Neutrophil (primary cell): ENCODE measurements around the gene TXNRD3.

ENCODE experiments used
- H3K27ac ChIP-seq: fragments of 200-600 bp; sonication (generic); 2 replicates; pipeline ENCODE4 v1.5.1; 2016; ENCODE audit warnings: mild to moderate bottlenecking, moderate library complexity
- H3K27me3 ChIP-seq: fragments of 200-600 bp; sonication (generic); 2 replicates; pipeline ENCODE4 v1.6.0; 2016; ENCODE audit warnings: mild to moderate bottlenecking
- H3K36me3 ChIP-seq: fragments of 200-600 bp; sonication (generic); 2 replicates; pipeline ENCODE4 v1.5.1; 2017
- H3K4me1 ChIP-seq, 2 experiments: fragments of 200-600 bp in 1 of 2; sonication (generic) in 1 of 2; 1 replicate in 1 of 2; 2 replicates in 1 of 2; pipeline versions ENCODE4 v1.5.1 to v1.6.1; 2013 to 2016; ENCODE audit warnings: low read depth in 1 of 2, low read length in 1 of 2, mild to moderate bottlenecking in 1 of 2, moderate library complexity in 1 of 2; ENCODE audit not compliant: control insufficient read depth in 1 of 2, insufficient read depth in 1 of 2
- H3K4me3 ChIP-seq, 2 experiments: fragments of 200-600 bp in 1 of 2; sonication (generic) in 1 of 2; 1 replicate in 1 of 2; 2 replicates in 1 of 2; pipeline ENCODE4 v1.5.1; 2013 to 2016; ENCODE audit warnings: low read depth in 1 of 2, low read length in 1 of 2, mild to moderate bottlenecking in 1 of 2, moderate library complexity in 1 of 2
- H3K9me3 ChIP-seq: fragments of 200-600 bp; sonication (generic); 2 replicates; pipeline ENCODE4 v1.5.1; 2016
- CTCF ChIP-seq: fragments of 200-600 bp; sonication (generic); IDR thresholded peaks from 2 replicates; pipeline ENCODE4 v1.5.1; 2016; ENCODE audit warnings: antibody characterized with exemption

The TXNRD3 gene

GRCh38 chr3:126612479-126613205 is 42.3 kb downstream of the TXNRD3 start:
- Histone ChIP-seq H3K4me3 (no peak overlapping the region), H3K36me3 (no peaks in the 10 kb centered on the region), H3K27ac (no peak overlapping the region), H3K9me3 (no peaks in the 10 kb centered on the region), H3K4me1 (no peaks in the 10 kb centered on the region), H3K27me3 (no peaks in the 10 kb centered on the region)
- TF ChIP-seq CTCF = no peak

GRCh38 chr3:126609909-126610308 is 45.0 kb downstream of the TXNRD3 start:
- H3K9me3 ChIP-seq = no peaks in the 10 kb centered on the region
- H3K4me3 ChIP-seq = no peak overlapping the region
- H3K27ac ChIP-seq = no peak overlapping the region
- H3K27me3 ChIP-seq = no peaks in the 10 kb centered on the region
- TF ChIP-seq CTCF = no peak
- H3K4me1 ChIP-seq = no peaks in the 10 kb centered on the region
- H3K36me3 ChIP-seq = no peaks in the 10 kb centered on the region

DNA sequence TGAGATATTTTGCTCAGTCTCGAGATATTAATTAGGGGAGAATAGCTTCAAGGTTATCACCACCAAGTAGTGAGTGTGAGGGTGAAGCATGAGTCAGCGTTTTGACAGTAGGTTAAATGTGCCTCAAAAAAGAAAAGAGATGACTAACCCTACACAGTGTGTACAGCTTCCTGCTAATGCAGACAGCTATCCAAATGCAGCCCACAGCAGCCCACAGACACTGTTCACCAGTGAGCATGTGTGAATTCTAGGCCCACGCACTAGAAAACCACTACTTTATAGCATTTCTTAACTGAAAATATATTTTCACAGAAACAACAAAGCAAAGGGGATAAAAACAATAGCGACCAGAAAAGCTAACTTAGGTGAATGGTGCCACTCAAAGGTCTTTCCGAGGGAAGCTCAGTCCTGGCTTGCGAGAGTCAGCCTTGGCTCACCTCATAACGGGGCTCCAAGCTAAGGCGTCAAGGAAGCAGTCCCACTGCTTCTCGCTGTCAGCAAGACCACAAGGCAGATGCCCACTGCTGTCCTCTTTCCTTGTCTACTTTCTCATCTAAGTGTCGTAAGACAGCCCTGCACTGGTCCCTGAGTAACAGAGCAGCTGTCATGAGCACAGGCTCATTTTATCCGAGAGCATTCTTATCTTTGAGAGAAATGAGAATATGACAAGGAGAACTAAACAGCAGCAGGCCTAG is 47.6 kb downstream of the TXNRD3 start:
- Histone ChIP-seq H3K4me3 (no peak overlapping the region), H3K36me3 (no peaks in the 10 kb centered on the region), H3K27me3 (no peaks in the 10 kb centered on the region), H3K4me1 (no peaks in the 10 kb centered on the region), H3K27ac (no peak overlapping the region), H3K9me3 (no peaks in the 10 kb centered on the region)
- no peak for TF ChIP-seq CTCF

GRCh38 chr3:126606001-126606400 is 48.9 kb downstream of the TXNRD3 start:
- no peaks in the 10 kb centered on the region for H3K27me3 ChIP-seq
- no peak for TF ChIP-seq CTCF
- no peaks in the 10 kb centered on the region for H3K4me1 ChIP-seq
- no peak overlapping the region for H3K27ac ChIP-seq
- H3K4me3 ChIP-seq = no peak overlapping the region
- no peaks in the 10 kb centered on the region for H3K36me3 ChIP-seq
- H3K9me3 ChIP-seq = no peaks in the 10 kb centered on the region

DNA sequence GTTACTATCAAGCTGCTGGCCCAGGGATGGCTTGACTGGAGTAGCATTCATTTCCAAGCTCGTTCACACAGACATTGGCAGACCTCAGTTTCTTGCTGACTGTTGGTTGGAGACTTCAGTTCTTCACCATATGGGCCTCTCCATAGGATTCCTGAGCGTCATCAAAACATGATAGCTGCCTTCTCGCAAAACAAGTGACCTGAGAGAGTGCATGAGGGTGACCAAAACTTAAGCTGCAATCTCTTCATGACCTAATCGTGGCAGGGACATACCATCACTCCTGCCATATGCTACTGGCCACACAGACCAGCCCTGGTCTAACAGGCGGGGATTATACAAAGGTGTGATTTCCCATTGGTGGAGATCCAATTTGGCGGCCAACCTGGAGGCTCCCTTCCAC is 50.2 kb downstream of the TXNRD3 start:
- Histone ChIP-seq H3K4me3 (no peak overlapping the region), H3K27me3 (no peaks in the 10 kb centered on the region), H3K27ac (no peak overlapping the region), H3K9me3 (no peaks in the 10 kb centered on the region), H3K4me1 (no peaks in the 10 kb centered on the region), H3K36me3 (no peaks in the 10 kb centered on the region)
- no peak for TF ChIP-seq CTCF
